Neural progenitor cell (in vitro differentiated cells): ENCODE results near the gene B3GALT4.

ENCODE experiments used
- CTCF ChIP-seq: fragments of 200-600 bp; sonication (generic); IDR thresholded peaks from 2 replicates; pipeline ENCODE4 v1.5.1; 2017; ENCODE audit warnings: antibody characterized with exemption, mild to moderate bottlenecking
- EZH2 ChIP-seq: fragments of 200-600 bp; sonication (generic); IDR thresholded peaks from 2 replicates; pipeline ENCODE4 v1.6.1; 2017; ENCODE audit warnings: antibody characterized with exemption, mild to moderate bottlenecking, moderate library complexity
- EZH2phosphoT487 ChIP-seq: fragments of 200-600 bp; sonication (generic); IDR thresholded peaks from 2 replicates; pipeline ENCODE4 v1.6.1; 2017; ENCODE audit warnings: antibody characterized with exemption

DNA sequence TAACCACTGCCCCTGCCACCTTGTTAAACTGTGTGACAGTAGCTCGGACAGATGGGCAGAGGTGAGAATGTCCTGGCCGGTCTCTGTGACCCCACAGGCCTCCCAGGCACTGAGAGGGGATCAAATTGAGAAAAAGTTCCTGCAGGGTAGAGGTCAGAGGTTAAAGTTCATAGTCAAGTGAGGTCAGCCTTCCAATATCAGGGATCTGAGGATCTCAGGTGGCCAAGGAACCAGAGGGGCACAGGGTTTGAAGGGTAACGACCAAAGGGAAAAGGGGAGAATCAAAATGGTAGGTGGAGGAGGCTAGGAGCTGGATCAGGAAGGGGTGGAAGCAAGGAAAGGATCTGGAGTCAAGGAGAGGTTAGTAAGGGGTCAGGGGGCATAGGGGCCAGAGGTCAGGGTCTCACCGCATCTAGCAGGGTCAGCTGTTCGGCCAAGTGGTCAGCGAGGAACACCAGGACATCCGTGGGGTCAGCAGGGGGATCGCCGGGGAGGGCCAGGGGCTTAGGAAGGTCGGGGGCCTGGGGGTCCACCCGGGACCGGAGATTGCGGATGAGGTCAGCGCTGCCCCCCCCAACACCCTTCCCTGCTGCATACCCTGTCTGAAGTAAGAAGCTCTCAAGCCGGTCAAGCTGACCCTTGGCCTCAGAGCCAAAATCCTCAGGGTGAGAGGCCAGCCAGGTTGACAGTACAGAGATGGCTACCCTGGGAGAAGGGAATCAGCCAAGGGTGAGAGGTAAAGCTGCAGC is 18.9 kb downstream of the B3GALT4 start:
- TF ChIP-seq CTCF (no peak), EZH2 (no peak), EZH2phosphoT487 (no peak)
